ENCODE results near the gene ZFYVE9. TPM values are rescaled to one million over a fixed set of nuclear protein-coding genes. Genes with fewer than 3 reads are reported as not detected.

The ZFYVE9 gene
- polyA plus RNA-seq, 1 donor from 2014 or later: 18.1 TPM

GRCh38 chr1:52356818-52357355 is 215.0 kb downstream of the ZFYVE9 start:
- Histone ChIP-seq H3K27me3 (ENCODE audit: insufficient read depth, low read depth, low read length) (no peaks in the 10 kb centered on the region), H3K79me2 (replicated peaks; ENCODE audit: insufficient read depth, low read length) (no peaks in the 10 kb centered on the region), H3F3A (ENCODE audit: insufficient read depth, low read length, poor library complexity, severe bottlenecking) (no peaks in the 10 kb centered on the region), H3K9me2 (ENCODE audit: insufficient read depth, low read length) (no peaks in the 10 kb centered on the region), H3K4me2 (ENCODE audit: low read length) (no peak overlapping the region), H4K20me1 (ENCODE audit: insufficient read depth) (no peaks in the 10 kb centered on the region), H3K36me3 (ENCODE audit: insufficient read depth, low read length) (peaks cover 4% of the 10 kb centered on the region), H3K27ac (ENCODE audit: low read length) (no peak overlapping the region), H3K9me3 (ENCODE audit: low read length) (no peaks in the 10 kb centered on the region), H3K4me3 (ENCODE audit: low read length) (no peak overlapping the region), H3K9ac (ENCODE audit: low read length) (no peak overlapping the region), H2AFZ (ENCODE audit: low read depth, low read length) (no peak overlapping the region)
- TF ChIP-seq RAD21 (conservative IDR thresholded peaks at IDR 0.05): no peak
- TF ChIP-seq MXI1 (conservative IDR thresholded peaks at IDR 0.05; ENCODE audit: poor library complexity, severe bottlenecking): no peak
- no peak for TF ChIP-seq CTCF (IDR thresholded peaks at IDR 0.05; ENCODE audit: poor library complexity, severe bottlenecking)
- TF ChIP-seq SMC3 (conservative IDR thresholded peaks at IDR 0.05; ENCODE audit: poor library complexity): no peak
- TF ChIP-seq TAF1 (IDR thresholded peaks at IDR 0.05; ENCODE audit: low read depth): no peak
- TF ChIP-seq POLR2AphosphoS5 (IDR thresholded peaks at IDR 0.05): no peak
- TF ChIP-seq EP300 (conservative IDR thresholded peaks at IDR 0.05; ENCODE audit: poor library complexity, severe bottlenecking): no peak
- TF ChIP-seq REST (IDR thresholded peaks at IDR 0.05; ENCODE audit: borderline replicate concordance): no peak
- TF ChIP-seq EZH2 (IDR thresholded peaks at IDR 0.05; ENCODE audit: borderline replicate concordance, insufficient read depth, low read length, poor library complexity, severe bottlenecking): no peak

GRCh38 chr1:52357397-52357796 is 215.5 kb downstream of the ZFYVE9 start:
- H4K20me1 ChIP-seq (ENCODE audit: insufficient read depth): no peaks in the 10 kb centered on the region
- TF ChIP-seq EP300 (conservative IDR thresholded peaks at IDR 0.05; ENCODE audit: poor library complexity, severe bottlenecking) (no peak), REST (IDR thresholded peaks at IDR 0.05; ENCODE audit: borderline replicate concordance) (no peak), MXI1 (conservative IDR thresholded peaks at IDR 0.05; ENCODE audit: poor library complexity, severe bottlenecking) (no peak), TAF1 (IDR thresholded peaks at IDR 0.05; ENCODE audit: low read depth) (no peak), CTCF (IDR thresholded peaks at IDR 0.05; ENCODE audit: poor library complexity, severe bottlenecking) (no peak), POLR2AphosphoS5 (IDR thresholded peaks at IDR 0.05) (no peak), EZH2 (IDR thresholded peaks at IDR 0.05; ENCODE audit: borderline replicate concordance, insufficient read depth, low read length, poor library complexity, severe bottlenecking) (no peak), RAD21 (conservative IDR thresholded peaks at IDR 0.05) (no peak)
- no peaks in the 10 kb centered on the region for H3K9me2 ChIP-seq (ENCODE audit: insufficient read depth, low read length)
- no peaks in the 10 kb centered on the region for H3F3A ChIP-seq (ENCODE audit: insufficient read depth, low read length, poor library complexity, severe bottlenecking)
- H2AFZ ChIP-seq (ENCODE audit: low read depth, low read length): no peak overlapping the region
- H3K9me3 ChIP-seq (ENCODE audit: low read length): no peaks in the 10 kb centered on the region
- no peak overlapping the region for H3K4me2 ChIP-seq (ENCODE audit: low read length)
- H3K9ac ChIP-seq (ENCODE audit: low read length): no peak overlapping the region
- H3K27ac ChIP-seq (ENCODE audit: low read length): no peak overlapping the region
- no peak overlapping the region for H3K4me3 ChIP-seq (ENCODE audit: low read length)
- H3K79me2 ChIP-seq (replicated peaks; ENCODE audit: insufficient read depth, low read length): no peaks in the 10 kb centered on the region
- H3K36me3 ChIP-seq (ENCODE audit: insufficient read depth, low read length): peaks cover 4% of the 10 kb centered on the region
- no peaks in the 10 kb centered on the region for H3K27me3 ChIP-seq (ENCODE audit: insufficient read depth, low read depth, low read length)
